CD14-positive monocyte (primary cell): ENCODE results near the gene BCAP31. TPM values are rescaled to one million over a fixed set of nuclear protein-coding genes. Genes with fewer than 3 reads are reported as not detected.

Experiments
- DNase-seq, 3 donors: peaks; one replicate each; pipeline ENCODE4 v3.0.0-alpha.2; 2011 to 2022
- H2AFZ ChIP-seq: 2 replicates; pipeline ENCODE4 v1.6.0; 2012; ENCODE audit warnings: mild to moderate bottlenecking, low read depth, low read length, inconsistent platforms; ENCODE audit not compliant: insufficient read depth, poor library complexity, severe bottlenecking
- H3K27ac ChIP-seq, 2 donors: 1 replicate in 1 of 2; 2 replicates in 1 of 2; pipeline ENCODE4 v1.5.1; 2012 to 2013; ENCODE audit warnings: low read length in 2 of 2, control low read depth in 1 of 2, inconsistent platforms in 1 of 2, low read depth in 1 of 2, mild to moderate bottlenecking in 1 of 2
- H3K27me3 ChIP-seq, 2 donors: one replicate each; pipeline versions ENCODE4 v1.6.0 to v1.6.1; 2011 to 2013; ENCODE audit warnings: low read length in 2 of 2; ENCODE audit not compliant: control insufficient read depth in 2 of 2, insufficient read depth in 2 of 2
- H3K36me3 ChIP-seq, 2 donors: replicated peaks in 1 of 2; 1 replicate in 1 of 2; 2 replicates in 1 of 2; pipeline versions ENCODE4 v1.5.1 to v1.6.1; 2012 to 2013; ENCODE audit warnings: low read length in 2 of 2, control low read depth in 1 of 2, inconsistent platforms in 1 of 2, mild to moderate bottlenecking in 1 of 2; ENCODE audit not compliant: insufficient read depth in 2 of 2, control insufficient read depth in 1 of 2
- H3K4me1 ChIP-seq, 2 donors: 1 replicate in 1 of 2; 2 replicates in 1 of 2; pipeline versions ENCODE4 v1.5.1 to v1.6.1; 2012 to 2013; ENCODE audit warnings: low read length in 2 of 2, control low read depth in 1 of 2, inconsistent platforms in 1 of 2, mild to moderate bottlenecking in 1 of 2, moderate library complexity in 1 of 2; ENCODE audit not compliant: insufficient read depth in 2 of 2, control insufficient read depth in 1 of 2
- H3K4me2 ChIP-seq: replicated peaks from 2 replicates; pipeline ENCODE3; 2012; ENCODE audit warnings: low read length, moderate library complexity, mild to moderate bottlenecking; ENCODE audit not compliant: poor library complexity, severe bottlenecking; ENCODE audit errors: extremely low read depth
- H3K4me3 ChIP-seq, 3 experiments: fragments of 200-600 bp in 1 of 3; sonication (generic) in 1 of 3; replicated peaks in 1 of 3; 1 replicate in 2 of 3; 2 replicates in 1 of 3; pipeline ENCODE4 v1.5.1; 2011 to 2013; ENCODE audit warnings: low read length in 3 of 3, mild to moderate bottlenecking in 3 of 3, control low read depth in 2 of 3, low read depth in 2 of 3, inconsistent platforms in 1 of 3, moderate library complexity in 1 of 3
- H3K79me2 ChIP-seq: 2 replicates; pipeline ENCODE4 v1.6.0; 2012; ENCODE audit warnings: mild to moderate bottlenecking, control low read depth, inconsistent platforms, low read length, moderate library complexity; ENCODE audit not compliant: insufficient read depth
- H3K9ac ChIP-seq: 2 replicates; pipeline ENCODE4 v1.6.0; 2017; ENCODE audit warnings: low read length, mild to moderate bottlenecking; ENCODE audit not compliant: insufficient read depth, poor library complexity, severe bottlenecking
- H3K9me3 ChIP-seq, 2 donors: replicated peaks in 1 of 2; 1 replicate in 1 of 2; 2 replicates in 1 of 2; pipeline versions ENCODE4 v1.5.1 to v1.6.1; 2012 to 2013; ENCODE audit warnings: low read length in 2 of 2, control low read depth in 1 of 2; ENCODE audit not compliant: control insufficient read depth in 1 of 2, insufficient read depth in 1 of 2
- H4K20me1 ChIP-seq: 2 replicates; pipeline ENCODE4 v1.6.0; 2012; ENCODE audit warnings: mild to moderate bottlenecking, low read length, control low read depth, moderate library complexity; ENCODE audit not compliant: insufficient read depth
- H3K27ac Mint-ChIP-seq, 7 donors: one replicate each; pipeline ENCODE4 v1.8.0; 2020; ENCODE audit warnings: mild to moderate bottlenecking in 7 of 7, mixed read lengths in 7 of 7, moderate library complexity in 6 of 7, inconsistent platforms in 2 of 7
- H3K27me3 Mint-ChIP-seq, 3 donors: one replicate each; pipeline ENCODE4 v1.8.0; 2021 to 2022; ENCODE audit warnings: low read depth in 3 of 3, mild to moderate bottlenecking in 3 of 3, mixed read lengths in 3 of 3, moderate library complexity in 3 of 3, inconsistent platforms in 1 of 3
- H3K36me3 Mint-ChIP-seq, 2 donors: one replicate each; pipeline ENCODE4 v1.8.0; 2020; ENCODE audit warnings: mixed read lengths in 2 of 2, inconsistent platforms in 1 of 2, mild to moderate bottlenecking in 1 of 2
- H3K4me1 Mint-ChIP-seq: one replicate; pipeline ENCODE4 v1.8.0; 2020; ENCODE audit warnings: mild to moderate bottlenecking, mixed read lengths
- H3K4me3 Mint-ChIP-seq, 2 donors: one replicate each; pipeline ENCODE4 v1.8.0; 2020; ENCODE audit warnings: mild to moderate bottlenecking in 2 of 2, mixed read lengths in 2 of 2, moderate library complexity in 1 of 2
- H3K9me3 Mint-ChIP-seq, 7 donors: one replicate each; pipeline ENCODE4 v1.8.0; 2020 to 2022; ENCODE audit warnings: mixed read lengths in 7 of 7, mild to moderate bottlenecking in 6 of 7, moderate library complexity in 6 of 7, inconsistent platforms in 2 of 7
- WGBS: methylation state at CpG from one replicate; pipeline ENCODE4 v1.1.5; 2013; ENCODE audit warnings: missing lambda C conversion rate; ENCODE audit not compliant: insufficient coverage; 5-methylcytosine and 5-hydroxymethylcytosine counted together
- intact Hi-C, 2 donors: fragments of 100-400 bp; cut with micrococcal nuclease; formaldehyde crosslinking; loops; one replicate each; pipeline versions ENCODE4 v1.15.0 to v1.15.1; 2023
- polyA plus RNA-seq, 3 donors: library from polyadenylated mRNA; depleted of rRNA in 1 of 3; unstranded in 2 of 3; stranded (reverse) in 1 of 3; fragments of 300-500 nt in 2 of 3; fragments of >200 nt in 1 of 3; fragmentation: Illumina TruSeq in 2 of 3; gene quantifications; 1 replicate in 2 of 3; 2 replicates in 1 of 3; pipeline ENCODE4 v1.2.3, GENCODE V29; 2012 to 2021
- TF ChIP-seq, protein P1 (sequence below): fragments of 200-600 bp; IDR thresholded peaks from one replicate; pipeline ENCODE4 v1.8.0; 2022; ENCODE audit warnings: antibody characterized with exemption, mild to moderate bottlenecking

BCAP31 gene
- polyA plus RNA-seq, 3 donors: 139 to 294 (median 288) TPM

DNA sequence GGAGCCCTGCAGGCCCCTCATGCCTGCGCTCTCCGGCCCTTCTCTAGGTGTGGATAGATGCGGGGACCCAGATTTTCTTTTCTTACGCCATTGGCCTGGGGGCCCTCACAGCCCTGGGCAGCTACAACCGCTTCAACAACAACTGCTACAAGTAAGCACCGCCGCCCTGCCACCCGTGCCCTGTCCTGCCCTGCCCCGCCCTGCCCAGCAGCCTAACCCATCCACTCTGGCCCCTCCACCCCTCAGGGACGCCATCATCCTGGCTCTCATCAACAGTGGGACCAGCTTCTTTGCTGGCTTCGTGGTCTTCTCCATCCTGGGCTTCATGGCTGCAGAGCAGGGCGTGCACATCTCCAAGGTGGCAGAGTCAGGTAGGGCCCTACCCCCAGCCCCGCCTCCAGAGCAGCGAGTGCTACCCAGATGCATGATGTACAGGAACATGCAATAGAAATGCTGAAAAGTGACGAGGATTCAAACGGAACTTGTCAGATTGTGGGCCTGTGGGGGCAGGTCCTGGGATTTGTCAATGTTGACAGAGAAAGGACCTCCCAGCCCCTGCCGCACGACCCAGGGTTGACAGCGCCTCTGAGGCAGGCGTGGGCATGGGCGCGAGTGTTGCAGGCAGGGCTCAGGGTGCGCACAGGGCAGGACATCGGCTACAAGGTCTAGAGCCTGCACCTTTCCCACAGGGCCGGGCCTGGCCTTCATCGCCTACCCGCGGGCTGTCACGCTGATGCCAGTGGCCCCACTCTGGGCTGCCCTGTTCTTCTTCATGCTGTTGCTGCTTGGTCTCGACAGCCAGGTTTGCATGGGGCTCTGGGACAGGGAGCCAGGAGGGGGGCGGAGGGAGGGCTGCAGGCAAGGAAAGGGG lies 30.7 kb downstream of the BCAP31 start:
- Mint-ChIP-seq H3K4me1 (no peaks in the 10 kb centered on the region), H3K36me3 (peaks cover 15 to 26% of the 10 kb centered on the region in 2 donors), H3K4me3 (no peak overlapping the region), H3K27me3 (peaks cover 14 to 37% (median 27%) of the 10 kb centered on the region in 3 donors), H3K9me3 (peaks cover 0 to 3% (median 0%) of the 10 kb centered on the region in 7 donors), H3K27ac (peak overlapping the region in 1 of 7 donors; percentile 6)
- TF ChIP-seq, protein P1, sequence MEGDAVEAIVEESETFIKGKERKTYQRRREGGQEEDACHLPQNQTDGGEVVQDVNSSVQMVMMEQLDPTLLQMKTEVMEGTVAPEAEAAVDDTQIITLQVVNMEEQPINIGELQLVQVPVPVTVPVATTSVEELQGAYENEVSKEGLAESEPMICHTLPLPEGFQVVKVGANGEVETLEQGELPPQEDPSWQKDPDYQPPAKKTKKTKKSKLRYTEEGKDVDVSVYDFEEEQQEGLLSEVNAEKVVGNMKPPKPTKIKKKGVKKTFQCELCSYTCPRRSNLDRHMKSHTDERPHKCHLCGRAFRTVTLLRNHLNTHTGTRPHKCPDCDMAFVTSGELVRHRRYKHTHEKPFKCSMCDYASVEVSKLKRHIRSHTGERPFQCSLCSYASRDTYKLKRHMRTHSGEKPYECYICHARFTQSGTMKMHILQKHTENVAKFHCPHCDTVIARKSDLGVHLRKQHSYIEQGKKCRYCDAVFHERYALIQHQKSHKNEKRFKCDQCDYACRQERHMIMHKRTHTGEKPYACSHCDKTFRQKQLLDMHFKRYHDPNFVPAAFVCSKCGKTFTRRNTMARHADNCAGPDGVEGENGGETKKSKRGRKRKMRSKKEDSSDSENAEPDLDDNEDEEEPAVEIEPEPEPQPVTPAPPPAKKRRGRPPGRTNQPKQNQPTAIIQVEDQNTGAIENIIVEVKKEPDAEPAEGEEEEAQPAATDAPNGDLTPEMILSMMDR: no peak
- H3K36me3 ChIP-seq: peaks cover 8 to 10% of the 10 kb centered on the region in 2 donors
- no peak overlapping the region for H2AFZ ChIP-seq
- no peak overlapping the region for H3K9ac ChIP-seq
- H3K4me2 ChIP-seq: no peak overlapping the region
- H3K4me3 ChIP-seq: no peak overlapping the region
- no peaks in the 10 kb centered on the region for H3K79me2 ChIP-seq
- H3K27ac ChIP-seq: no peak overlapping the region
- H3K9me3 ChIP-seq: no peaks in the 10 kb centered on the region
- H4K20me1 ChIP-seq: peaks cover 6% of the 10 kb centered on the region
- intact Hi-C loops: no loop called here
- no peaks in the 10 kb centered on the region for H3K4me1 ChIP-seq
- DNase-seq: no peak
- peaks cover 0 to 17% of the 10 kb centered on the region in 2 donors for H3K27me3 ChIP-seq
- 77% methylated on average over 13 of the region's 31 CpGs for WGBS

DNA sequence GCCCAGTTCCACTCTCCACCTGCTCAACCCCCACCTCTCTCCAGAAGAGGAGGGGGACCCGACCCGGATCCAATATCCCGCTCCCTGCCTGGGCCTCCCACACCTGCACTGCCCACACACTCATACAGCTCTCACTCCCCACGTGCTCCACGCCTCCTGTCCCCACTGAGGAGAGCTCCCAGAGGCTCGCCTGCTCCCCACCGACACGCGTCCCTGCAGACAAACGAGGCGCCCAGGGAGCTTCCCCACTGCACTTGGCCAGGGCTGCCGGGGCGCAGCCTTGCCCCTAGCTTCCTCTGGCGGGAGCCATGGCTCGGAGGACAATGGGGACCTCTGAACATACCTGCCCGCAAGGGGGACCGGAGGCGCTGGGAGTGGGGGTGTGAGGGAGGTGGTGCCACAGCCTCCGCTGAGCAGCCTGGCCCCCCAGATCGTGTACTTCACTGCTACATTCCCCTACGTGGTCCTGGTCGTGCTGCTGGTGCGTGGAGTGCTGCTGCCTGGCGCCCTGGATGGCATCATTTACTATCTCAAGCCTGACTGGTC lies 31.5 kb downstream of the BCAP31 start:
- H2AFZ ChIP-seq: no peak overlapping the region
- no peaks in the 10 kb centered on the region for H3K4me1 ChIP-seq
- Mint-ChIP-seq H3K27me3 (peaks cover 14 to 38% (median 27%) of the 10 kb centered on the region in 3 donors), H3K4me1 (no peaks in the 10 kb centered on the region), H3K9me3 (peaks cover 0 to 3% (median 0%) of the 10 kb centered on the region in 7 donors), H3K36me3 (peaks cover 10 to 19% of the 10 kb centered on the region in 2 donors), H3K4me3 (no peak overlapping the region), H3K27ac (peak overlapping the region in 2 of 7 donors; percentile 42 to 52)
- H3K4me3 ChIP-seq: no peak overlapping the region
- no peak for DNase-seq
- intact Hi-C loops: no loop called here
- peaks cover 2% of the 10 kb centered on the region for H4K20me1 ChIP-seq
- no peaks in the 10 kb centered on the region for H3K79me2 ChIP-seq
- no peak overlapping the region for H3K27ac ChIP-seq
- no peak overlapping the region for H3K9ac ChIP-seq
- H3K27me3 ChIP-seq: peaks cover 0 to 17% of the 10 kb centered on the region in 2 donors
- H3K36me3 ChIP-seq: peaks cover 6 to 7% of the 10 kb centered on the region in 2 donors
- no peak overlapping the region for H3K4me2 ChIP-seq
- no peaks in the 10 kb centered on the region for H3K9me3 ChIP-seq
- WGBS: 58% methylated on average over 8 of the region's 24 CpGs
- TF ChIP-seq, protein P1: no peak
